ENCODE results near the gene LHCGR. TPM values are rescaled to one million over a fixed set of nuclear protein-coding genes. Genes with fewer than 3 reads are reported as not detected.
"Not testable (repeated sequence)": the region's sequence is repeated elsewhere in the genome, so short reads cannot be mapped to it uniquely, and the experiment has no call there.

Gene LHCGR
- polyA plus RNA-seq, 1 of the 3 experiments (the other 2 are of a cell fraction), result not detected

DNA sequence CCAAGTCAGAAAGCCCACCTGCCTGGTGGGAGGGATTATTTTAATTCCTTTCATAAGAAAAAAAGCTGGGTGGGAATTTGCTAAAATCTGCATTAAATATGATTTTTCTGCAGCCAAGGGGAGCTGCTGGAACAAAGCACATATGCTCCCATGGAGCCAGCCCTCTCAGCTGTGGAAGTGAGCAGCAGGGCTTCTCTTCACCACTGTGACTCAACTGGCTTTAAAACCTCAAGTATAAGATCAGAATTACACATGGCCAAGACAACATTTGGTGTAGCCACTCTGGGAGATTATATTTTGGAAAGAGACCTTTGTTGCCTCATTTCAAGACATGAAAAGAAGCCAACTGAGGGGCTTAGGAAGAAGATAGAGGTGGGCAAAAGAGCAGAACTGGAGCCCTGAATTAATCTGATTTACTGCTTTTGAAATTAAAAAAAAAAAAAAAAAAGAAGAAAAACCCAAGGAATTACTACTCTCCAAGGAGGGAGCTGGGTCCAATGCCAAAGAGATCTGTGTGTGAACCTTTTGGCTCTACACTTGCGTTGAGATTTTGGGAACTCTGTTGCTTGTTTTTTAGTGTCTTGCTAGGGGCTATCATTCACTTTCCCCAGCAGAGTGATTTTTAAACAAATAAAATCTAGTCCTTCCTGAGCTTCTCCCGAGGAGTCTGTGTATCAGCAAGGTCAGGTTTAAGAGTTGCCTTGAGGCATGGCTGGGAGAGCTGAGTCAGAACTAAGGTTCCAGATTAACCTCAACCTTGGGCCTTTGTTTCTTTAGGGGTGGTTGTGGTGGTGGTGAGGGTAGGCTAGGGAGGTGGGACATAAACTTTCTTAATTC lies 6.0 kb downstream of the LHCGR start:
- Histone ChIP-seq H3F3A (replicated peaks; ENCODE audit: insufficient read depth) (no peaks in the 10 kb centered on the region), H3K27ac (ENCODE audit: low read depth in 2 of 2, low read length in 1 of 2) (no peak overlapping the region), H3K4me1 (ENCODE audit: control insufficient read depth in 1 of 2, insufficient read depth in 2 of 2, low read depth in 1 of 2, low read length in 1 of 2) (no peaks in the 10 kb centered on the region), H3K4me3 (ENCODE audit: low read depth in 2 of 2, low read length in 1 of 2) (no peak overlapping the region), H3K4me2 (no peak overlapping the region), H4K20me1 (ENCODE audit: insufficient read depth) (no peaks in the 10 kb centered on the region), H3K9ac (no peak overlapping the region), H3K36me3 (replicated peaks in 1 of 2; ENCODE audit: control insufficient read depth in 1 of 2, insufficient read depth in 2 of 2, low read length in 1 of 2) (no peaks in the 10 kb centered on the region), H3K27me3 (ENCODE audit: insufficient read depth) (no peaks in the 10 kb centered on the region; the same call in 1 of the 2 replicates), H3K9me2 (no peaks in the 10 kb centered on the region), H3K79me2 (ENCODE audit: insufficient read depth) (no peaks in the 10 kb centered on the region), H2AFZ (ENCODE audit: low read depth) (no peak overlapping the region), H3K9me3 (no peaks in the 10 kb centered on the region)
- POLR2A ChIA-PET, result no interaction called here
- DNase-seq, result no peak
- CTCF ChIA-PET, result interaction anchor here (0.6 to 2.2 kb wide), 3 partner anchors 19 to 123 kb away, joined by 3 to 7 read pairs (median 4); no protein-coding TSS in a partner anchor
- 36% methylated on average over 2 of the region's 2 CpGs for WGBS (ENCODE audit: low lambda C conversion rate)
- TF ChIP-seq, protein P1, sequence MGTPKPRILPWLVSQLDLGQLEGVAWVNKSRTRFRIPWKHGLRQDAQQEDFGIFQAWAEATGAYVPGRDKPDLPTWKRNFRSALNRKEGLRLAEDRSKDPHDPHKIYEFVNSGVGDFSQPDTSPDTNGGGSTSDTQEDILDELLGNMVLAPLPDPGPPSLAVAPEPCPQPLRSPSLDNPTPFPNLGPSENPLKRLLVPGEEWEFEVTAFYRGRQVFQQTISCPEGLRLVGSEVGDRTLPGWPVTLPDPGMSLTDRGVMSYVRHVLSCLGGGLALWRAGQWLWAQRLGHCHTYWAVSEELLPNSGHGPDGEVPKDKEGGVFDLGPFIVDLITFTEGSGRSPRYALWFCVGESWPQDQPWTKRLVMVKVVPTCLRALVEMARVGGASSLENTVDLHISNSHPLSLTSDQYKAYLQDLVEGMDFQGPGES (IDR thresholded peaks at IDR 0.05; ENCODE audit: low read depth, low read length), result no peak
- TF ChIP-seq SIN3A (IDR thresholded peaks at IDR 0.05; ENCODE audit: borderline replicate concordance, low read depth, low read length) (no peak), RFX5 (IDR thresholded peaks at IDR 0.05; ENCODE audit: low read length) (no peak), MXI1 (IDR thresholded peaks at IDR 0.05; ENCODE audit: low read depth, low read length) (no peak), FOXJ3 (CRISPR knock-in tag; IDR thresholded peaks at IDR 0.05) (no peak)
- TF ChIP-seq, protein P2, sequence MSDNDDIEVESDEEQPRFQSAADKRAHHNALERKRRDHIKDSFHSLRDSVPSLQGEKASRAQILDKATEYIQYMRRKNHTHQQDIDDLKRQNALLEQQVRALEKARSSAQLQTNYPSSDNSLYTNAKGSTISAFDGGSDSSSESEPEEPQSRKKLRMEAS (IDR thresholded peaks at IDR 0.05; ENCODE audit: low read depth), result no peak
- TF ChIP-seq, protein P3, sequence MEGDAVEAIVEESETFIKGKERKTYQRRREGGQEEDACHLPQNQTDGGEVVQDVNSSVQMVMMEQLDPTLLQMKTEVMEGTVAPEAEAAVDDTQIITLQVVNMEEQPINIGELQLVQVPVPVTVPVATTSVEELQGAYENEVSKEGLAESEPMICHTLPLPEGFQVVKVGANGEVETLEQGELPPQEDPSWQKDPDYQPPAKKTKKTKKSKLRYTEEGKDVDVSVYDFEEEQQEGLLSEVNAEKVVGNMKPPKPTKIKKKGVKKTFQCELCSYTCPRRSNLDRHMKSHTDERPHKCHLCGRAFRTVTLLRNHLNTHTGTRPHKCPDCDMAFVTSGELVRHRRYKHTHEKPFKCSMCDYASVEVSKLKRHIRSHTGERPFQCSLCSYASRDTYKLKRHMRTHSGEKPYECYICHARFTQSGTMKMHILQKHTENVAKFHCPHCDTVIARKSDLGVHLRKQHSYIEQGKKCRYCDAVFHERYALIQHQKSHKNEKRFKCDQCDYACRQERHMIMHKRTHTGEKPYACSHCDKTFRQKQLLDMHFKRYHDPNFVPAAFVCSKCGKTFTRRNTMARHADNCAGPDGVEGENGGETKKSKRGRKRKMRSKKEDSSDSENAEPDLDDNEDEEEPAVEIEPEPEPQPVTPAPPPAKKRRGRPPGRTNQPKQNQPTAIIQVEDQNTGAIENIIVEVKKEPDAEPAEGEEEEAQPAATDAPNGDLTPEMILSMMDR (IDR thresholded peaks at IDR 0.05), result no peak

DNA sequence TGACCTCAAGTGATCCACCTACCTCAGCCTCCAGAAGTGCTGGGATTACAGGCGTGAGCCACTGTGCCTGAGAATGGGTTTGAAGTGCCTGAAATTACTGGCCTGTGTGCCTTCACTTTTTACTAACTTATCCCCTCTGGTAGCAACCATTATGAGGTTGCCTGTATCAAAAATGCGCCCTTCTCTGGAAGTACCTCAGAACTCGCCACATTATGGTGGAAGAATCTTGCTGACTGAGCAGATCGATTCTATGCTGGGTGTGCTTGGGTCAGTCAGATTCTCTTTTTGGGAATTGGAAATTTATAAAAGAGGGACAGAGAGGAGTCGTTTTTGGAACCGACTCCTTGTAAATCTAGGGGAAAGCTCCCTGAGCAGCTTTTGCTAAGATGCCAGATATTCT lies 8.2 kb downstream of the LHCGR start:
- Histone ChIP-seq H3K36me3 (replicated peaks in 1 of 2; ENCODE audit: control insufficient read depth in 1 of 2, insufficient read depth in 2 of 2, low read length in 1 of 2) (no peaks in the 10 kb centered on the region), H2AFZ (ENCODE audit: low read depth) (no peak overlapping the region), H4K20me1 (ENCODE audit: insufficient read depth) (no peaks in the 10 kb centered on the region), H3K4me2 (no peak overlapping the region), H3K4me1 (ENCODE audit: control insufficient read depth in 1 of 2, insufficient read depth in 2 of 2, low read depth in 1 of 2, low read length in 1 of 2) (no peaks in the 10 kb centered on the region), H3K27ac (ENCODE audit: low read depth in 2 of 2, low read length in 1 of 2) (no peak overlapping the region), H3K79me2 (ENCODE audit: insufficient read depth) (no peaks in the 10 kb centered on the region), H3K27me3 (ENCODE audit: insufficient read depth) (no peaks in the 10 kb centered on the region), H3K9me2 (no peaks in the 10 kb centered on the region), H3F3A (replicated peaks; ENCODE audit: insufficient read depth) (no peaks in the 10 kb centered on the region), H3K9ac (no peak overlapping the region), H3K9me3 (no peaks in the 10 kb centered on the region), H3K4me3 (ENCODE audit: low read depth in 2 of 2, low read length in 1 of 2) (no peak overlapping the region)
- CTCF ChIA-PET, result interaction anchor here (1.2 to 1.3 kb wide), 2 partner anchors 11 to 13 kb away, joined by 3 read pairs; no protein-coding TSS in a partner anchor
- TF ChIP-seq GABPA (IDR thresholded peaks at IDR 0.05; ENCODE audit: low read depth), result no peak
- TF ChIP-seq SIN3A (IDR thresholded peaks at IDR 0.05; ENCODE audit: borderline replicate concordance, low read depth, low read length), result no peak
- TF ChIP-seq EP300 (IDR thresholded peaks at IDR 0.05; ENCODE audit: borderline replicate concordance in 1 of 2, low read depth in 1 of 2, low read length in 1 of 2), result no peak
- no peak for TF ChIP-seq TCF12 (IDR thresholded peaks at IDR 0.05)
- no peak for TF ChIP-seq TAF1 (IDR thresholded peaks at IDR 0.05; ENCODE audit: borderline replicate concordance, low read depth, low read length)
- no peak for TF ChIP-seq FOXM1 (IDR thresholded peaks at IDR 0.05; ENCODE audit: low read depth)
- no peak for TF ChIP-seq FOSL2 (IDR thresholded peaks at IDR 0.05; ENCODE audit: borderline replicate concordance, low read depth)
- TF ChIP-seq RFX5 (IDR thresholded peaks at IDR 0.05; ENCODE audit: low read length), result no peak
- 35% methylated on average over 6 of the region's 6 CpGs for WGBS (ENCODE audit: low lambda C conversion rate)
- no peak for DNase-seq
- POLR2A ChIA-PET, result no interaction called here

DNA sequence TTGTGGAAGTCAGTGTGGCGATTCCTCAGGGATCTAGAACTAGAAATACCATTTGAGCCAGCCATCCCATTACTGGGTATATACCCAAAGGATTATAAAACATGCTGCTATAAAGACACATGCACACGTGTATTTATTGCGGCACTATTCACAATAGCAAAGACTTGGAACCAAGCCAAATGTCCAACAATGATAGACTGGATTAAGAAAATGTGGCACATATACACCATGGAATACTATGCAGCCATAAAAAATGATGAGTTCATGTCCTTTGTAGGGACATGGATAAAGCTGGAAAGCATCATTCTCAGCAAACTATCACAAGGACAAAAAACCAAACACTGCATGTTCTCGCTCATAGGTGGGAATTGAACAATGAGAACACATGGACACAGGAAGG lies 16.3 kb downstream of the LHCGR start:
- H3K9ac ChIP-seq; DNase-seq; CTCF ChIA-PET; POLR2A ChIA-PET; H3K4me2 ChIP-seq; H3K9me2 ChIP-seq; H3K79me2 ChIP-seq (ENCODE audit: insufficient read depth); H3F3A ChIP-seq (replicated peaks; ENCODE audit: insufficient read depth); H3K9me3 ChIP-seq; H3K4me1 ChIP-seq (ENCODE audit: control insufficient read depth in 1 of 2, insufficient read depth in 2 of 2, low read depth in 1 of 2, low read length in 1 of 2); H3K27ac ChIP-seq (ENCODE audit: low read depth in 2 of 2, low read length in 1 of 2); H3K36me3 ChIP-seq (replicated peaks in 1 of 2; ENCODE audit: control insufficient read depth in 1 of 2, insufficient read depth in 2 of 2, low read length in 1 of 2); H3K27me3 ChIP-seq (ENCODE audit: insufficient read depth); H3K4me3 ChIP-seq (ENCODE audit: low read depth in 2 of 2, low read length in 1 of 2); H4K20me1 ChIP-seq (ENCODE audit: insufficient read depth); H2AFZ ChIP-seq (ENCODE audit: low read depth): not testable (repeated sequence)
- WGBS (ENCODE audit: low lambda C conversion rate), result 51% methylated on average over 4 of the region's 4 CpGs
